NOMO-1 (cell line): ENCODE results near the gene RALGDS.

ENCODE experiments used
- DNase-seq, 2 experiments: peaks; one replicate each; lab custom pipeline; 2025; ENCODE audit not compliant: unreplicated experiment in 2 of 2; lab: John Stamatoyannopoulos, UW

The RALGDS gene

GRCh38 chr9:133120501-133121197, 391 bp downstream of the RALGDS start:
- no peak for DNase-seq

GRCh38 chr9:133119846-133120500, 1.1 kb downstream of the RALGDS start:
- DNase-seq, result no peak

- DNase-seq, result no peak
These were observed 1.8 kb downstream of the RALGDS start for GRCh38 chr9:133119103-133119845.

GRCh38 chr9:133118568-133118967, 2.5 kb downstream of the RALGDS start:
- no peak for DNase-seq

- DNase-seq, result no peak
These were observed 2.9 kb downstream of the RALGDS start for GRCh38 chr9:133118179-133118520.

GRCh38 chr9:133117271-133118178, 3.5 kb downstream of the RALGDS start:
- DNase-seq, result no peak

GRCh38 chr9:133116346-133117231, 4.5 kb downstream of the RALGDS start:
- DNase-seq, result no peak

GRCh38 chr9:133115604-133116345, 5.3 kb downstream of the RALGDS start:
- DNase-seq, result no peak

- no peak for DNase-seq
These were observed 6.0 kb downstream of the RALGDS start for GRCh38 chr9:133114886-133115603.

GRCh38 chr9:133113949-133114885, 6.8 kb downstream of the RALGDS start:
- DNase-seq, result no peak

GRCh38 chr9:133113163-133113948, 7.7 kb downstream of the RALGDS start:
- DNase-seq, result no peak

- DNase-seq, result peak; percentile 86 to 89
These were observed 8.4 kb downstream of the RALGDS start for GRCh38 chr9:133112663-133113026.

GRCh38 chr9:133111808-133112662, 9.0 kb downstream of the RALGDS start:
- DNase-seq, result no peak

- no peak for DNase-seq
These were observed 10.9 kb downstream of the RALGDS start for GRCh38 chr9:133109931-133110650.
